SH-SY5Y (cell line): ENCODE data around the gene HNRNPAB.

ENCODE experiments used
- GATA2 ChIP-seq: IDR thresholded peaks from 2 replicates; pipeline ENCODE4 v1.6.1; 2011; ENCODE audit warnings: mild to moderate bottlenecking, low read depth, low read length
- GATA3 ChIP-seq: IDR thresholded peaks from 2 replicates; pipeline ENCODE4 v1.6.1; 2011; ENCODE audit warnings: low read depth, mild to moderate bottlenecking, low read length, moderate library complexity

GRCh38 chr5:178194026-178194425 is 10.3 kb upstream of the HNRNPAB start:
- TF ChIP-seq GATA3 (no peak), GATA2 (no peak)
